ENCODE data around the gene ARID4A. TPM values are rescaled to one million over a fixed set of nuclear protein-coding genes. Genes with fewer than 3 reads are reported as not detected.

The ARID4A gene
- total and polyA plus RNA-seq, 2 donors from 2014 or later, result 3.9 to 32.5 TPM

DNA sequence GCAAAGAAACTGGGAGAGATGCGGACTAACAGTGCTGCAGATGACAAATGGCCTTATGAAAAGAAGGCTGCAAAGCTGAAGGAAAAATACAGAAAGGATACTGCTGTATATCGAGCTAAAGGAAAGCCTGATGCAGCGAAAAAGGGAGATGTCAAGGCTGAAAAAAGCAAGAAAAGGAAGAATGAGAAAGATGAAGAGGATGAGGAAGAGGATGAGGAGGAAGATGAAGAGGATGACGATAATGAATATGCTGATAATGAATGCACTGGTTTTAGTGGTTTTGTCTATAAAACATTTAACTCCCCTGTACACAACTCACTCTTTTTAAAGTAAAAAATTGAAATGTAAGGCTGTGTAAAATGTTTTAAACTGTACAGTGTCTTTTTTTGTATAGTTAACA lies 13.2 kb upstream of the ARID4A start:
- intact Hi-C loops (cut with DNase I), result no loop called here
- H3K9me3 ChIP-seq (ENCODE audit: control insufficient read depth in 2 of 3, insufficient read depth in 1 of 3, low read length in 3 of 3), result no peaks in the 10 kb centered on the region
- H3K4me3 ChIP-seq (ENCODE audit: low read length in 3 of 3), result no peak overlapping the region
- H3K36me3 ChIP-seq (ENCODE audit: control insufficient read depth in 2 of 3, insufficient read depth in 3 of 3, low read length in 3 of 3), result peaks cover 12 to 35% (median 17%) of the 10 kb centered on the region in 3 donors
- FAIRE-seq, result no peak
- H3K27me3 ChIP-seq (ENCODE audit: control insufficient read depth, insufficient read depth, low read length), result no peaks in the 10 kb centered on the region
- no peak for DNase-seq
- H3K27ac ChIP-seq (ENCODE audit: low read depth in 2 of 2, low read length in 2 of 2), result no peak overlapping the region
- TF ChIP-seq, protein P1, sequence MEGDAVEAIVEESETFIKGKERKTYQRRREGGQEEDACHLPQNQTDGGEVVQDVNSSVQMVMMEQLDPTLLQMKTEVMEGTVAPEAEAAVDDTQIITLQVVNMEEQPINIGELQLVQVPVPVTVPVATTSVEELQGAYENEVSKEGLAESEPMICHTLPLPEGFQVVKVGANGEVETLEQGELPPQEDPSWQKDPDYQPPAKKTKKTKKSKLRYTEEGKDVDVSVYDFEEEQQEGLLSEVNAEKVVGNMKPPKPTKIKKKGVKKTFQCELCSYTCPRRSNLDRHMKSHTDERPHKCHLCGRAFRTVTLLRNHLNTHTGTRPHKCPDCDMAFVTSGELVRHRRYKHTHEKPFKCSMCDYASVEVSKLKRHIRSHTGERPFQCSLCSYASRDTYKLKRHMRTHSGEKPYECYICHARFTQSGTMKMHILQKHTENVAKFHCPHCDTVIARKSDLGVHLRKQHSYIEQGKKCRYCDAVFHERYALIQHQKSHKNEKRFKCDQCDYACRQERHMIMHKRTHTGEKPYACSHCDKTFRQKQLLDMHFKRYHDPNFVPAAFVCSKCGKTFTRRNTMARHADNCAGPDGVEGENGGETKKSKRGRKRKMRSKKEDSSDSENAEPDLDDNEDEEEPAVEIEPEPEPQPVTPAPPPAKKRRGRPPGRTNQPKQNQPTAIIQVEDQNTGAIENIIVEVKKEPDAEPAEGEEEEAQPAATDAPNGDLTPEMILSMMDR (IDR thresholded peaks at IDR 0.05; ENCODE audit: borderline replicate concordance, extremely low read depth, insufficient read depth), result no peak
- H3K9ac ChIP-seq (ENCODE audit: low read length in 3 of 3), result no peak overlapping the region
- H3K4me1 ChIP-seq (ENCODE audit: control insufficient read depth in 2 of 3, insufficient read depth in 2 of 3, low read depth in 1 of 3, low read length in 3 of 3), result peaks cover 0 to 26% (median 10%) of the 10 kb centered on the region in 3 donors

DNA sequence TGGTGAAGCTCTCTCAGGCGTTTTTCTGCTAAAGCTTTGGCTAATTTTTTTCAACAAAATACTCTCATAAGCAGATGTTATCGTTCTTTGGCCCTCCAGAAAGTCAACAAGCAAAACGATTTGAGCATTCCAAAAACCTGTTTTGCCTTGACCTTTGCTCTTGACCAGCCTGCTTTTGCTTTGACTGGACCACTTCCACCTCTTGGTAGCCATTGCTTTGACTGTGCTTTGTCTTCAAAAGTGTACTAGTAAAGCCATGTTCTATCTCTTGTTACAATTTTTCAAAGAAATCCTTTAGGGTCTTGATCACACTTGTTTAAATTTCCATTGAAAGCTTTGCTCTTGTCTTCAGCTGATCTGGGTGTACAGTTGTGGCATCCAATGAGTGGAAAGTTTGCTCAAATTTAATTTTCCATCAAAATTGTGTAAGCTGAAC lies 10.7 kb upstream of the ARID4A start:
- FAIRE-seq (no peak), DNase-seq (no peak)
- H3K9ac ChIP-seq (ENCODE audit: low read length in 3 of 3), result no peak overlapping the region
- TF ChIP-seq, protein P1 (IDR thresholded peaks at IDR 0.05; ENCODE audit: borderline replicate concordance, extremely low read depth, insufficient read depth), result no peak
- H3K27ac ChIP-seq (ENCODE audit: low read depth in 2 of 2, low read length in 2 of 2), result no peak overlapping the region
- H3K36me3 ChIP-seq (ENCODE audit: control insufficient read depth in 2 of 3, insufficient read depth in 3 of 3, low read length in 3 of 3), result peaks cover 12 to 56% (median 18%) of the 10 kb centered on the region in 3 donors
- intact Hi-C loops (cut with DNase I), result no loop called here
- H3K4me1 ChIP-seq (ENCODE audit: control insufficient read depth in 2 of 3, insufficient read depth in 2 of 3, low read depth in 1 of 3, low read length in 3 of 3), result peaks cover 0 to 12% (median 2%) of the 10 kb centered on the region in 3 donors
- no peaks in the 10 kb centered on the region for H3K27me3 ChIP-seq (ENCODE audit: control insufficient read depth, insufficient read depth, low read length)
- H3K9me3 ChIP-seq (ENCODE audit: control insufficient read depth in 2 of 3, insufficient read depth in 1 of 3, low read length in 3 of 3), result no peaks in the 10 kb centered on the region
- H3K4me3 ChIP-seq (ENCODE audit: low read length in 3 of 3), result no peak overlapping the region

DNA sequence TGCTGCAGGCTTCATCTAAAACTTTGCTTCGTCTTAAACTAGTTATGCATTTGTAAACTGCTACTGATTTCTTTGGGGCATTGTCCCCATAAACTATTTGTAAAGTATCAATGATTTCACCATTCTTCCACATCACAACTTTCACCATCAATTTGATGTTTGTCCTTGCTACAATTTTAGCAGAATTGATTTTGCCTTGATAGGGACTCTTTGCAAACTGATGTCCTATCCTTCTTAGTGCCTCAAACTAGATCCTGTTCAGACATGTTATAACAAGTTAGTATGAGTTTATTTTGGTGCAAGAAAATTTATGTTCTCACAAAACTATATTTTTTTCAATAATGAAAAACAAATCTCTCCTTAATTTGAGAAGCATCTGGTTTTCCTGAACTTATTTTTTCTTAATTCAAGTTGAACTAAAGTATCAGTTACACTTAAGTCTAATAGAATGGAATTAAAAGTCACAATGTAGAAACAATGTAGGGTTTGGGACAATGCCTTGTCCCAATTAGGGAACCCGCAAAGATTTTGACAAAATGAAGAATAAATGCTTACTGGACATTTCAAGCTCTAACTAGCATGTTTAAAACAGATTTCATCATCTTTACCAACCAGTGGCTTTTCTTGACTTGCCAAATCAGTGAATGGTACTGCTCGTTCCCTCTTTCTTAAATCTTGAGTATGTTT lies 10.1 kb upstream of the ARID4A start:
- peaks cover 10 to 60% (median 18%) of the 10 kb centered on the region in 3 donors for H3K36me3 ChIP-seq (ENCODE audit: control insufficient read depth in 2 of 3, insufficient read depth in 3 of 3, low read length in 3 of 3)
- H3K27ac ChIP-seq (ENCODE audit: low read depth in 2 of 2, low read length in 2 of 2), result no peak overlapping the region
- H3K27me3 ChIP-seq (ENCODE audit: control insufficient read depth, insufficient read depth, low read length), result no peaks in the 10 kb centered on the region
- TF ChIP-seq, protein P1 (IDR thresholded peaks at IDR 0.05; ENCODE audit: borderline replicate concordance, extremely low read depth, insufficient read depth), result no peak
- no peak for FAIRE-seq
- intact Hi-C loops (cut with DNase I), result no loop called here
- H3K4me1 ChIP-seq (ENCODE audit: control insufficient read depth in 2 of 3, insufficient read depth in 2 of 3, low read depth in 1 of 3, low read length in 3 of 3), result peaks cover 0 to 8% (median under 1%) of the 10 kb centered on the region in 3 donors
- no peak overlapping the region for H3K9ac ChIP-seq (ENCODE audit: low read length in 3 of 3)
- H3K4me3 ChIP-seq (ENCODE audit: low read length in 3 of 3), result no peak overlapping the region
- no peak for DNase-seq
- no peaks in the 10 kb centered on the region for H3K9me3 ChIP-seq (ENCODE audit: control insufficient read depth in 2 of 3, insufficient read depth in 1 of 3, low read length in 3 of 3)
